OCI-LY7 (cell line): ENCODE measurements around the gene MYOCOS. TPM values are rescaled to one million over a fixed set of nuclear protein-coding genes. Genes with fewer than 3 reads are reported as not detected.
"Not testable (repeated sequence)": the region's sequence is repeated elsewhere in the genome, so short reads cannot be mapped to it uniquely, and the experiment has no call there.

Experiments used
- BruUV-seq: library from RNA; stranded (reverse); fragments of 400-500 nt; replicated peaks from 2 replicates; lab custom pipeline; 2021; lab: Mats Ljungman, UMichigan
- CTCF ChIA-PET: fragments of 300-600 bp; sonication (Branson Sonifier 250); formaldehyde crosslinking; loops from one replicate; lab custom pipeline; 2022; ENCODE audit warnings: antibody characterized with exemption; ENCODE audit not compliant: unreplicated experiment; lab: Charles Lee
- POLR2A ChIA-PET: fragments of 300-600 bp; sonication (Branson Sonifier 250); formaldehyde crosslinking; loops from one replicate; lab custom pipeline; 2022; ENCODE audit warnings: antibody characterized with exemption; lab: Charles Lee
- DNase-seq: peaks from one replicate; pipeline ENCODE4 v3.0.0-alpha.2; 2015; ENCODE audit warnings: low spot score
- H2AFZ ChIP-seq: fragments of 200-600 bp; sonication (generic), shearing (Covaris generic); 2 replicates; pipeline ENCODE4 v1.6.1; 2014; ENCODE audit warnings: mild to moderate bottlenecking, antibody characterized with exemption, low read length, moderate library complexity
- H3K27ac ChIP-seq: fragments of 200-600 bp; sonication (generic); 2 replicates; pipeline ENCODE4 v1.5.1; 2014; ENCODE audit warnings: mixed run types, low read depth, mild to moderate bottlenecking, moderate library complexity, low read length, inconsistent platforms; ENCODE audit not compliant: poor library complexity, severe bottlenecking
- H3K36me3 ChIP-seq: fragments of 200-600 bp; sonication (generic); 2 replicates; pipeline ENCODE4 v1.6.1; 2014; ENCODE audit warnings: mild to moderate bottlenecking, antibody characterized with exemption, low read length, moderate library complexity, mixed read lengths; ENCODE audit not compliant: insufficient read depth
- H3K4me1 ChIP-seq: fragments of 200-600 bp; sonication (generic); 2 replicates; pipeline ENCODE4 v1.5.1; 2014; ENCODE audit warnings: mild to moderate bottlenecking, low read length; ENCODE audit not compliant: insufficient read depth, poor library complexity, severe bottlenecking
- H3K4me2 ChIP-seq: fragments of 200-600 bp; sonication (generic); 2 replicates; pipeline ENCODE4 v1.6.1; 2014; ENCODE audit warnings: mild to moderate bottlenecking, low read length
- H3K4me3 ChIP-seq: fragments of 200-600 bp; sonication (generic); 2 replicates; pipeline ENCODE4 v1.5.1; 2014; ENCODE audit warnings: mild to moderate bottlenecking, low read depth, low read length; ENCODE audit not compliant: poor library complexity, severe bottlenecking
- H3K79me2 ChIP-seq: fragments of 200-600 bp; sonication (generic); 2 replicates; pipeline ENCODE4 v1.6.1; 2016; ENCODE audit warnings: low read depth, mild to moderate bottlenecking, low read length, moderate library complexity, mixed read lengths; ENCODE audit not compliant: insufficient read depth
- H3K9me2 ChIP-seq: fragments of 200-600 bp; sonication (generic); 2 replicates; pipeline ENCODE4 v1.6.1; 2016; ENCODE audit warnings: mild to moderate bottlenecking, low read length, mixed read lengths; ENCODE audit not compliant: insufficient read depth
- H3K9me3 ChIP-seq: fragments of 200-600 bp; sonication (generic); 2 replicates; pipeline ENCODE4 v1.6.1; 2014; ENCODE audit warnings: mild to moderate bottlenecking, mixed run types, low read length, mixed read lengths
- H4K20me1 ChIP-seq: fragments of 200-600 bp; sonication (generic); 2 replicates; pipeline ENCODE4 v1.6.1; 2014; ENCODE audit warnings: mild to moderate bottlenecking, antibody characterized with exemption, low read length, moderate library complexity, mixed read lengths; ENCODE audit not compliant: insufficient read depth
- EZH2phosphoT487 ChIP-seq: fragments of 200-600 bp; sonication (generic); IDR thresholded peaks from 2 replicates; pipeline ENCODE4 v1.6.1; 2018; ENCODE audit warnings: low read depth, borderline replicate concordance, mild to moderate bottlenecking, mixed run types, antibody characterized with exemption, low read length, moderate library complexity, mixed read lengths
- intact Hi-C: fragments of 100-400 bp; cut with micrococcal nuclease; formaldehyde crosslinking; loops from one replicate; pipeline ENCODE4 v1.10.0; 2022; ENCODE audit not compliant: unreplicated experiment
- total RNA-seq, 2 experiments: library from RNA; depleted of rRNA in 1 of 2; stranded (reverse); fragments of >200 nt in 1 of 2; shearing (Covaris generic) in 1 of 2; gene quantifications; 2 replicates each; pipeline ENCODE4 v1.2.3, GENCODE V29; 2014 to 2022
- TF ChIP-seq, protein P1 (sequence below): fragments of 200-600 bp; sonication (generic); conservative IDR thresholded peaks from 2 replicates; pipeline ENCODE4 v1.5.1; 2014; ENCODE audit warnings: mild to moderate bottlenecking, antibody characterized with exemption, low read length, moderate library complexity, mixed read lengths

The MYOCOS gene
- total RNA-seq, 2 experiments from 2014 or later: 0.16 to 0.21 TPM

DNA sequence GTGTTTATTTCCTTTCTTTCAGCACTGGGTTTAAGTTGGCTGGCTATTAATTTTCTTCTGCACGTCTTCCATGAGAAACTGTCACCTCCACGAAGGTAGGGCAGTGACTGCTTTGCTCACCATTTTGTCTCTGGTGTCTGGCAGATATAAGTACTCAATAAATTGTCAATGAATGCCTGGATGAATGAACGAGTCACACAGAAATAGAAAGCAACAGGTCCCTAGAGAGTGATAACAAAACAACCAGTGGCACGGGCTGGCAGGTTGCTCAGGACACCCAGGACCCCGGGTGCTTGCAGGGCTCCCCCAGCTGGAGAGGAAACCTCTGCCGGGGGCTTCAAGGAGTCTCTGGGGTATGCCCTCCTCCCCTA is 33.7 kb downstream of the MYOCOS start:
- DNase-seq: no peak
- CTCF ChIA-PET: no interaction called here
- intact Hi-C loops: loop anchor here (10.0 kb wide), 1 partner anchor 59 kb away; no protein-coding TSS in a partner anchor
- H3K9me2 ChIP-seq: no peaks in the 10 kb centered on the region
- no peaks in the 10 kb centered on the region for H3K9me3 ChIP-seq
- no peak for TF ChIP-seq EZH2phosphoT487
- TF ChIP-seq, protein P1, sequence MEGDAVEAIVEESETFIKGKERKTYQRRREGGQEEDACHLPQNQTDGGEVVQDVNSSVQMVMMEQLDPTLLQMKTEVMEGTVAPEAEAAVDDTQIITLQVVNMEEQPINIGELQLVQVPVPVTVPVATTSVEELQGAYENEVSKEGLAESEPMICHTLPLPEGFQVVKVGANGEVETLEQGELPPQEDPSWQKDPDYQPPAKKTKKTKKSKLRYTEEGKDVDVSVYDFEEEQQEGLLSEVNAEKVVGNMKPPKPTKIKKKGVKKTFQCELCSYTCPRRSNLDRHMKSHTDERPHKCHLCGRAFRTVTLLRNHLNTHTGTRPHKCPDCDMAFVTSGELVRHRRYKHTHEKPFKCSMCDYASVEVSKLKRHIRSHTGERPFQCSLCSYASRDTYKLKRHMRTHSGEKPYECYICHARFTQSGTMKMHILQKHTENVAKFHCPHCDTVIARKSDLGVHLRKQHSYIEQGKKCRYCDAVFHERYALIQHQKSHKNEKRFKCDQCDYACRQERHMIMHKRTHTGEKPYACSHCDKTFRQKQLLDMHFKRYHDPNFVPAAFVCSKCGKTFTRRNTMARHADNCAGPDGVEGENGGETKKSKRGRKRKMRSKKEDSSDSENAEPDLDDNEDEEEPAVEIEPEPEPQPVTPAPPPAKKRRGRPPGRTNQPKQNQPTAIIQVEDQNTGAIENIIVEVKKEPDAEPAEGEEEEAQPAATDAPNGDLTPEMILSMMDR: peak; percentile 58; the same call in 1 of the 2 replicates
- POLR2A ChIA-PET: no interaction called here
- no peaks in the 10 kb centered on the region for H3K36me3 ChIP-seq
- H3K27ac ChIP-seq: no peak overlapping the region
- no peaks in the 10 kb centered on the region for H4K20me1 ChIP-seq
- H3K79me2 ChIP-seq: no peaks in the 10 kb centered on the region
- no peaks in the 10 kb centered on the region for H3K4me1 ChIP-seq
- peak overlapping the region; percentile 17; the same call in 1 of the 2 replicates for H3K4me2 ChIP-seq
- BruUV-seq: no TSS peak
- no peak overlapping the region; the same call in 1 of the 2 replicates for H2AFZ ChIP-seq
- no peak overlapping the region for H3K4me3 ChIP-seq

DNA sequence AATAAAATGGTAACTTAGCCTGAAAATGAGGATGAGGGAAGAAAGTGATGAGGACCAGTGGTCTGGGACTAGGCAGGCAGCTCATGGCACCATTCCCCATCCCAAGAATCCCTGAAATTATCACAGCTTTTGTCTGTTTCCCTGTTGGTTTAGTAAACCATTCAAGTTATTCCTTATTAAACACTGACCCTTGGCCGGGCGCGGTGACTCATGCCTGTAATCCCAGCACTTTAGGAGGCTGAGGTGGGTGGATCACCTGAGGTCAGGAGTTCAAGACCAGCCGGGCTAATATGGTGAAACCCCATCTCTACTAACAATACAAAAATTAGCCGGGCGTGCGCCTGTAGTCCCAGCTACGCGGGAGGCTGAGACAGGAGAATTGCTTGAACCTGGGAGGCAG is 34.2 kb downstream of the MYOCOS start:
- DNase-seq, H3K9me2 ChIP-seq, BruUV-seq, H3K9me3 ChIP-seq, H3K79me2 ChIP-seq, H3K27ac ChIP-seq, H3K36me3 ChIP-seq, CTCF ChIA-PET, POLR2A ChIA-PET, H3K4me3 ChIP-seq, H2AFZ ChIP-seq, H3K4me1 ChIP-seq, H4K20me1 ChIP-seq, H3K4me2 ChIP-seq: not testable (repeated sequence)
- intact Hi-C loops: loop anchor here (10.0 kb wide), 1 partner anchor 59 kb away; no protein-coding TSS in a partner anchor

DNA sequence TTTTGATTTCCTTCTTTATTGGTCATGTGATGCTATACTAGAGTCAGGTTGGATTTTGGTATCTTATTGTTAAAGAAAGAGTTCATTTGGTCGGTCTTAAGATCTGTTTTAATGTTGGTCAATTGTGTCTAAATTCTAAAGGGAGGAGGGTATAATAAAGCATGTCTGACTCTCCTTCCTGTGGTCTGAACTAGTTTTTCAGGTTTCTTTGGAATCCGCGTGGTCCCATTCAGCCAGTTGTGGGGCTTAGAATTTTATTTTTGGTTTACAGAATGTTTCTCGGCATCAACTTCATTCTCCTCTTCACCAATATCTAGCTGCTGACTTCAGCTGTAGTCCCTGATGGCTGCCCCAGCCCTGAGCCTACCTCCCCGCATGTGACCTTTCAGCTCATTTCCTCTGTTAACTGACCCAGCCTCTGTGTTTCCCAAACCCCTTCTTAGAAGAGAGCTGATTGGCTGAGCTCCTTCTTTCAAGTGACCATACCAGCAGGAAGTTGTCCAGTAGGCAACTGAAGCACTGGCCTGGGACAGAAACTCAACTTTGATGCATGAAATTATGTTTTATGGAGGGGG is 39.1 kb downstream of the MYOCOS start:
- H3K4me2 ChIP-seq: no peak overlapping the region
- no peak for DNase-seq
- POLR2A ChIA-PET: interaction anchor here (0.6 kb wide), 1 partner anchor 308 kb away, joined by 3 read pairs; no protein-coding TSS in a partner anchor
- H3K9me3 ChIP-seq: no peaks in the 10 kb centered on the region
- H3K27ac ChIP-seq: no peak overlapping the region
- TF ChIP-seq, protein P1: no peak
- TF ChIP-seq EZH2phosphoT487: no peak
- no peaks in the 10 kb centered on the region for H3K4me1 ChIP-seq
- no peak overlapping the region for H3K4me3 ChIP-seq
- H4K20me1 ChIP-seq: no peaks in the 10 kb centered on the region
- CTCF ChIA-PET: no interaction called here
- no peak overlapping the region; the same call in 1 of the 2 replicates for H2AFZ ChIP-seq
- intact Hi-C loops: no loop called here
- H3K9me2 ChIP-seq: no peaks in the 10 kb centered on the region
- no peaks in the 10 kb centered on the region for H3K79me2 ChIP-seq
- no TSS peak for BruUV-seq
- no peaks in the 10 kb centered on the region for H3K36me3 ChIP-seq
